Endothelial cell of umbilical vein (primary cell): ENCODE results near the gene AGMO. TPM values are rescaled to one million over a fixed set of nuclear protein-coding genes. Genes with fewer than 3 reads are reported as not detected.

Experiments used
- BruUV-seq: library from RNA; stranded (reverse); fragments of 400-500 nt; replicated peaks from 2 replicates; lab custom pipeline; 2021; lab: Mats Ljungman, UMichigan
- CTCF ChIA-PET: fragments of 300-600, 350-600 bp; sonication (Branson Sonifier 250); formaldehyde crosslinking; loops from one replicate; lab custom pipeline; 2021; ENCODE audit warnings: antibody characterized with exemption, inconsistent platforms; lab: Charles Lee
- POLR2A ChIA-PET: fragments of 300-600, 350-600 bp; sonication (Branson Sonifier 250); formaldehyde crosslinking; loops from one replicate; lab custom pipeline; 2021; ENCODE audit warnings: antibody characterized with exemption, inconsistent platforms; lab: Charles Lee
- DNase-seq: peaks from one replicate; pipeline ENCODE4 v3.0.0-alpha.2; 2011; ENCODE audit warnings: low read depth, low spot score
- FAIRE-seq: peaks from 2 replicates; lab custom pipeline; 2011; peaks lifted over from hg19 to GRCh38; lab: Jason Lieb, UNC
- H2AFZ ChIP-seq: 2 replicates; pipeline ENCODE4 v1.6.0; 2012; ENCODE audit warnings: low read depth, low read length, control low read depth, inconsistent platforms
- H3K27ac ChIP-seq: 2 replicates; pipeline ENCODE4 v1.5.1; 2011; ENCODE audit warnings: low read depth, mild to moderate bottlenecking, control low read depth, low read length, moderate library complexity; ENCODE audit not compliant: insufficient read depth
- H3K27me3 ChIP-seq, 2 experiments: 2 replicates each; pipeline versions ENCODE4 v1.6.0 to v1.6.1; 2011; ENCODE audit warnings: low read length in 2 of 2, mixed read lengths in 1 of 2; ENCODE audit not compliant: control insufficient read depth in 2 of 2, insufficient read depth in 2 of 2
- H3K36me3 ChIP-seq, 2 experiments: 2 replicates in 1 of 2; 3 replicates in 1 of 2; pipeline ENCODE4 v1.5.1; 2011; ENCODE audit warnings: low read length in 2 of 2, mild to moderate bottlenecking in 1 of 2, moderate library complexity in 1 of 2; ENCODE audit not compliant: control insufficient read depth in 2 of 2, insufficient read depth in 2 of 2; ENCODE audit errors: extremely low read depth in 1 of 2
- H3K4me1 ChIP-seq: 3 replicates; pipeline ENCODE4 v1.5.1; 2011; ENCODE audit warnings: mild to moderate bottlenecking, low read length; ENCODE audit not compliant: control insufficient read depth, insufficient read depth; ENCODE audit errors: extremely low read depth
- H3K4me2 ChIP-seq: 2 replicates; pipeline ENCODE4 v1.6.1; 2011; ENCODE audit warnings: low read length, control low read depth, mixed read lengths; ENCODE audit not compliant: insufficient read depth
- H3K4me3 ChIP-seq, 3 experiments: fragments of 200-600 bp in 1 of 3; sonication (generic), shearing (Covaris generic) in 1 of 3; replicated peaks in 1 of 3; 2 replicates each; pipeline ENCODE4 v1.5.1; 2011 to 2016; ENCODE audit warnings: control low read depth in 3 of 3, low read length in 3 of 3, mild to moderate bottlenecking in 2 of 3, inconsistent platforms in 1 of 3, low read depth in 1 of 3, moderate library complexity in 1 of 3; ENCODE audit not compliant: insufficient read depth in 1 of 3
- H3K79me2 ChIP-seq: 2 replicates; pipeline ENCODE4 v1.6.0; 2012; ENCODE audit warnings: low read length, inconsistent platforms; ENCODE audit not compliant: control insufficient read depth, insufficient read depth
- H3K9ac ChIP-seq: replicated peaks from 2 replicates; pipeline ENCODE3; 2011; ENCODE audit warnings: low read length, control low read depth; ENCODE audit not compliant: insufficient read depth; ENCODE audit errors: extremely low read depth
- H3K9me1 ChIP-seq: replicated peaks from 3 replicates; pipeline ENCODE4 v1.6.0; 2011; ENCODE audit warnings: mild to moderate bottlenecking, low read length; ENCODE audit not compliant: control insufficient read depth, insufficient read depth; ENCODE audit errors: extremely low read depth
- H3K9me3 ChIP-seq: replicated peaks from 2 replicates; pipeline ENCODE4 v1.5.1; 2012; ENCODE audit warnings: low read length, inconsistent platforms; ENCODE audit not compliant: control insufficient read depth, insufficient read depth
- H4K20me1 ChIP-seq: replicated peaks from 2 replicates; pipeline ENCODE3; 2011; ENCODE audit warnings: mild to moderate bottlenecking, low read length; ENCODE audit not compliant: control insufficient read depth, insufficient read depth; ENCODE audit errors: extremely low read depth
- EZH2 ChIP-seq: IDR thresholded peaks from 2 replicates; pipeline ENCODE4 v1.6.1; 2012; ENCODE audit warnings: borderline replicate concordance, low read depth, mild to moderate bottlenecking, moderate library complexity, low read length, inconsistent platforms; ENCODE audit not compliant: severe bottlenecking
- GATA2 ChIP-seq: IDR thresholded peaks from 2 replicates; pipeline ENCODE4 v1.7.0; 2011; ENCODE audit warnings: low read depth, mild to moderate bottlenecking, moderate library complexity, mixed read lengths, low read length; ENCODE audit not compliant: insufficient read length, insufficient read depth
- JUN ChIP-seq: IDR thresholded peaks from 2 replicates; pipeline ENCODE4 v1.6.1; 2011; ENCODE audit warnings: borderline replicate concordance, low read depth; ENCODE audit not compliant: insufficient read length, insufficient read depth
- MYC ChIP-seq: IDR thresholded peaks from one replicate; pipeline ENCODE4 v1.6.1; 2011; ENCODE audit warnings: mild to moderate bottlenecking, low read depth, low read length
- POLR2A ChIP-seq: IDR thresholded peaks from 2 replicates; pipeline ENCODE4 v1.6.1; 2012; ENCODE audit warnings: low read depth, mild to moderate bottlenecking, control low read depth, low read length
- POLR2AphosphoS5 ChIP-seq: IDR thresholded peaks from 2 replicates; pipeline ENCODE4 v1.6.1; 2012; ENCODE audit warnings: low read depth, mild to moderate bottlenecking, control low read depth, low read length, moderate library complexity; ENCODE audit not compliant: insufficient read depth
- dilution Hi-C: fragments of 300-500 bp; cut with MboI; formaldehyde crosslinking; loops from one replicate; pipeline ENCODE4 v1.15.0; 2019; ENCODE audit warnings: low sequenced_read_pairs; ENCODE audit not compliant: extremely low pct_ligation_motif_present
- intact Hi-C: fragments of 100-400 bp; cut with micrococcal nuclease; formaldehyde crosslinking; loops from one replicate; pipeline ENCODE4 v1.10.0; 2022
- polyA plus RNA-seq, 4 experiments: library from polyadenylated mRNA; depleted of rRNA in 3 of 4; stranded (reverse) in 3 of 4; unstranded in 1 of 4; fragments of >200 nt; gene quantifications; 2 replicates each; pipeline versions ENCODE4 v1.2.1 to v1.2.3, GENCODE V29; 2011 to 2012; ENCODE audit warnings: missing spikeins in 1 of 4
- total RNA-seq: library from RNA; stranded (reverse); gene quantifications from 2 replicates; pipeline ENCODE4 v1.2.3, GENCODE V29; 2021
- TF ChIP-seq, protein P1 (sequence below), 2 donors: IDR thresholded peaks; 1 replicate in 1 of 2; 2 replicates in 1 of 2; pipeline ENCODE4 v1.5.1; 2011; ENCODE audit warnings: low read length in 2 of 2, mild to moderate bottlenecking in 2 of 2, moderate library complexity in 2 of 2, control low read depth in 1 of 2, inconsistent platforms in 1 of 2, low read depth in 1 of 2; ENCODE audit not compliant: insufficient read depth in 1 of 2; ENCODE audit errors: extremely low read depth in 1 of 2
- TF ChIP-seq, protein P2 (sequence below): IDR thresholded peaks from 2 replicates; pipeline ENCODE4 v1.6.1; 2011; ENCODE audit not compliant: insufficient read depth, insufficient read length

The AGMO gene
- total and polyA plus RNA-seq, 2 donors (not counting 3 experiments of a cell fraction or from before 2014, with no cell fraction given) = 0.23 to 0.40 TPM

- no peaks in the 10 kb centered on the region for H3K9me3 ChIP-seq
- intact Hi-C loops (no loop called here), dilution Hi-C loops (no loop called here)
- BruUV-seq = no TSS peak
- no peaks in the 10 kb centered on the region for H3K36me3 ChIP-seq
- no peaks in the 10 kb centered on the region for H4K20me1 ChIP-seq
- no peaks in the 10 kb centered on the region for H3K27me3 ChIP-seq
- ChIA-PET CTCF (no interaction called here), POLR2A (no interaction called here)
- TF ChIP-seq, protein P1, sequence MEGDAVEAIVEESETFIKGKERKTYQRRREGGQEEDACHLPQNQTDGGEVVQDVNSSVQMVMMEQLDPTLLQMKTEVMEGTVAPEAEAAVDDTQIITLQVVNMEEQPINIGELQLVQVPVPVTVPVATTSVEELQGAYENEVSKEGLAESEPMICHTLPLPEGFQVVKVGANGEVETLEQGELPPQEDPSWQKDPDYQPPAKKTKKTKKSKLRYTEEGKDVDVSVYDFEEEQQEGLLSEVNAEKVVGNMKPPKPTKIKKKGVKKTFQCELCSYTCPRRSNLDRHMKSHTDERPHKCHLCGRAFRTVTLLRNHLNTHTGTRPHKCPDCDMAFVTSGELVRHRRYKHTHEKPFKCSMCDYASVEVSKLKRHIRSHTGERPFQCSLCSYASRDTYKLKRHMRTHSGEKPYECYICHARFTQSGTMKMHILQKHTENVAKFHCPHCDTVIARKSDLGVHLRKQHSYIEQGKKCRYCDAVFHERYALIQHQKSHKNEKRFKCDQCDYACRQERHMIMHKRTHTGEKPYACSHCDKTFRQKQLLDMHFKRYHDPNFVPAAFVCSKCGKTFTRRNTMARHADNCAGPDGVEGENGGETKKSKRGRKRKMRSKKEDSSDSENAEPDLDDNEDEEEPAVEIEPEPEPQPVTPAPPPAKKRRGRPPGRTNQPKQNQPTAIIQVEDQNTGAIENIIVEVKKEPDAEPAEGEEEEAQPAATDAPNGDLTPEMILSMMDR (IDR thresholded peaks at IDR 0.05; ENCODE audit: extremely low read depth in 1 of 2, insufficient read depth in 1 of 2, low read depth in 1 of 2, low read length in 2 of 2) = no peak
- TF ChIP-seq POLR2AphosphoS5 (no peak), POLR2A (no peak), MYC (no peak), EZH2 (no peak), GATA2 (no peak), JUN (no peak)
- TF ChIP-seq, protein P2, sequence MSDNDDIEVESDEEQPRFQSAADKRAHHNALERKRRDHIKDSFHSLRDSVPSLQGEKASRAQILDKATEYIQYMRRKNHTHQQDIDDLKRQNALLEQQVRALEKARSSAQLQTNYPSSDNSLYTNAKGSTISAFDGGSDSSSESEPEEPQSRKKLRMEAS = no peak
- no peak overlapping the region for H3K4me2 ChIP-seq
- no peak overlapping the region for H3K9ac ChIP-seq
- no peak for FAIRE-seq
- no peak for DNase-seq
- no peak overlapping the region for H2AFZ ChIP-seq
- H3K4me1 ChIP-seq = no peaks in the 10 kb centered on the region
- H3K9me1 ChIP-seq = no peaks in the 10 kb centered on the region
- no peaks in the 10 kb centered on the region for H3K79me2 ChIP-seq
- H3K27ac ChIP-seq = no peak overlapping the region
- no peak overlapping the region for H3K4me3 ChIP-seq
Observed at GRCh38 chr7:15546272-15546792, 15.5 kb downstream of the AGMO start.
